GM12878 (cell line): ENCODE data around the gene MTHFD1. TPM values are rescaled to one million over a fixed set of nuclear protein-coding genes. Genes with fewer than 3 reads are reported as not detected.

ENCODE experiments used
- ATAC-seq: fragments of 200-7000 bp; cut with Tn5 transposase; 3 replicates; pipeline ENCODE4 v1.9.1; 2020; ENCODE audit warnings: mild to moderate bottlenecking, moderate library complexity
- BruUV-seq: library from RNA; stranded (reverse); fragments of 400-500 nt; replicated peaks from 2 replicates; lab custom pipeline; 2021; lab: Mats Ljungman, UMichigan
- CTCF ChIA-PET: fragments of 300-600 bp; sonication (Branson Sonifier 250); formaldehyde crosslinking; extraction: SDS; loops from one replicate; lab custom pipeline; 2021; ENCODE audit warnings: inconsistent platforms; lab: Yijun Ruan, JAX
- POLR2A ChIA-PET: fragments of 350-600 bp; formaldehyde crosslinking; extraction: SDS; loops from one replicate; lab custom pipeline; 2021; ENCODE audit warnings: inconsistent platforms; lab: Charles Lee
- RAD21 ChIA-PET: fragments of 300-600 bp; sonication (Branson Sonifier 250); formaldehyde crosslinking; loops from one replicate; lab custom pipeline; 2023; ENCODE audit warnings: antibody characterized with exemption; ENCODE audit not compliant: unreplicated experiment; lab: Charles Lee
- SMC1A ChIA-PET: fragments of 300-600 bp; sonication (Branson Sonifier 250); formaldehyde crosslinking; loops from one replicate; lab custom pipeline; 2023; ENCODE audit not compliant: unreplicated experiment, uncharacterized antibody; lab: Charles Lee
- DNase-seq: peaks from one replicate; pipeline ENCODE4 v3.0.0-alpha.2; 2011; ENCODE audit warnings: low read depth, low spot score
- FAIRE-seq: peaks from 3 replicates; lab custom pipeline; 2011; peaks lifted over from hg19 to GRCh38; lab: Jason Lieb, UNC
- H2AFZ ChIP-seq: 2 replicates; pipeline ENCODE4 v1.6.0; 2011; ENCODE audit warnings: low read depth, low read length, control low read depth; ENCODE audit not compliant: control insufficient read depth
- H3K27ac ChIP-seq: 2 replicates; pipeline ENCODE4 v1.5.1; 2011; ENCODE audit warnings: control low read depth; ENCODE audit not compliant: control insufficient read depth, insufficient read depth
- H3K27me3 ChIP-seq, 2 experiments: replicated peaks in 1 of 2; 2 replicates each; pipeline versions ENCODE4 v1.6.0 to v1.6.1; 2011; ENCODE audit warnings: low read length in 1 of 2; ENCODE audit not compliant: control insufficient read depth in 2 of 2, insufficient read depth in 2 of 2
- H3K36me3 ChIP-seq, 2 experiments: 2 replicates each; pipeline ENCODE4 v1.5.1; 2011; ENCODE audit warnings: low read length in 1 of 2; ENCODE audit not compliant: control insufficient read depth in 2 of 2, insufficient read depth in 2 of 2
- H3K4me1 ChIP-seq: 2 replicates; pipeline ENCODE4 v1.6.1; 2011; ENCODE audit warnings: mild to moderate bottlenecking, low read length, moderate library complexity, mixed read lengths; ENCODE audit not compliant: control insufficient read depth, insufficient read depth
- H3K4me2 ChIP-seq: 2 replicates; pipeline ENCODE4 v1.6.0; 2011; ENCODE audit warnings: control low read depth; ENCODE audit not compliant: control insufficient read depth, insufficient read depth
- H3K4me3 ChIP-seq: fragments of 200-600 bp; sonication (generic); 2 replicates; pipeline ENCODE4 v1.5.1; 2016
- H3K79me2 ChIP-seq: 2 replicates; pipeline ENCODE4 v1.6.0; 2011; ENCODE audit warnings: low read length; ENCODE audit not compliant: control insufficient read depth, insufficient read depth
- H3K9ac ChIP-seq: 2 replicates; pipeline ENCODE4 v1.8.0; 2011; ENCODE audit warnings: low read length, control low read depth, mixed read lengths; ENCODE audit not compliant: control insufficient read depth, insufficient read depth
- H3K9me3 ChIP-seq: replicated peaks from 3 replicates; pipeline ENCODE4 v1.5.1; 2011; ENCODE audit warnings: mild to moderate bottlenecking, low read length; ENCODE audit not compliant: control insufficient read depth, insufficient read depth
- H4K20me1 ChIP-seq: 2 replicates; pipeline ENCODE4 v1.6.0; 2011; ENCODE audit not compliant: control insufficient read depth, insufficient read depth
- ASH2L ChIP-seq: fragments of 300-600, 200-600 bp; sonication (generic); IDR thresholded peaks from 2 replicates; pipeline ENCODE4 v1.6.1; 2017; ENCODE audit warnings: low read depth, mild to moderate bottlenecking, borderline replicate concordance
- ATF7 ChIP-seq: fragments of 450-650 bp; IDR thresholded peaks from 2 replicates; pipeline ENCODE4 v1.6.1; 2016; ENCODE audit warnings: low read depth, mild to moderate bottlenecking
- CBX3 ChIP-seq: fragments of 200-600 bp; sonication (generic); IDR thresholded peaks from 2 replicates; pipeline ENCODE4 v1.6.1; 2016; ENCODE audit warnings: low read depth, borderline replicate concordance
- DPF2 ChIP-seq: fragments of 450-650 bp; IDR thresholded peaks from 2 replicates; pipeline ENCODE4 v1.6.1; 2017; ENCODE audit warnings: mild to moderate bottlenecking
- E2F4 ChIP-seq: IDR thresholded peaks from 2 replicates; pipeline ENCODE4 v1.6.1; 2012; ENCODE audit warnings: low read depth, low read length, improper control_type of control experiment
- FOXM1 ChIP-seq: IDR thresholded peaks from 2 replicates; pipeline ENCODE4 v1.6.1; 2012; ENCODE audit warnings: low read depth, mild to moderate bottlenecking, inconsistent platforms, low read length, moderate library complexity
- HDGF ChIP-seq: fragments of 450-650 bp; IDR thresholded peaks from 2 replicates; pipeline ENCODE4 v1.6.1; 2016; ENCODE audit warnings: antibody characterized with exemption
- IKZF2 ChIP-seq, 2 experiments: fragments of 450-650 bp; IDR thresholded peaks; 2 replicates each; pipeline ENCODE4 v1.6.1; 2017; ENCODE audit warnings: mild to moderate bottlenecking in 2 of 2, moderate library complexity in 2 of 2
- MTA3 ChIP-seq: IDR thresholded peaks from 2 replicates; pipeline ENCODE4 v1.6.1; 2012; ENCODE audit warnings: low read length, inconsistent platforms, borderline replicate concordance
- MXI1 ChIP-seq: fragments of 150-350 bp; IDR thresholded peaks from 2 replicates; pipeline ENCODE4 v1.6.1; 2011; ENCODE audit warnings: low read depth, mild to moderate bottlenecking, inconsistent platforms, low read length, improper control_type of control experiment
- NFYB ChIP-seq: IDR thresholded peaks from 2 replicates; pipeline ENCODE4 v1.6.1; 2011; ENCODE audit warnings: low read depth, mild to moderate bottlenecking, low read length, improper control_type of control experiment, moderate library complexity; ENCODE audit not compliant: insufficient read depth
- NR2C1 ChIP-seq: fragments of 450-650 bp; IDR thresholded peaks from 2 replicates; pipeline ENCODE4 v1.6.1; 2017; ENCODE audit warnings: antibody characterized with exemption, mild to moderate bottlenecking, moderate library complexity
- PKNOX1 ChIP-seq: fragments of 450-650 bp; IDR thresholded peaks from 2 replicates; pipeline ENCODE4 v1.6.1; 2016; ENCODE audit warnings: mild to moderate bottlenecking
- RB1 ChIP-seq: fragments of 450-650 bp; formaldehyde crosslinking; IDR thresholded peaks from 2 replicates; pipeline ENCODE4 v1.6.1; 2017; ENCODE audit warnings: mild to moderate bottlenecking, borderline replicate concordance
- ZBTB33 ChIP-seq: fragments of 450-650 bp; IDR thresholded peaks from 2 replicates; pipeline ENCODE4 v1.6.1; 2017; ENCODE audit warnings: mild to moderate bottlenecking
- WGBS: methylation state at CpG from one replicate; pipeline ENCODE4 v1.1.6; 2016; ENCODE audit warnings: low lambda C conversion rate; ENCODE audit not compliant: insufficient replicate concordance, insufficient coverage; ENCODE audit errors: missing lambda C conversion rate; 5-methylcytosine and 5-hydroxymethylcytosine counted together
- in situ Hi-C: fragments of 300-500 bp; cut with MboI; formaldehyde crosslinking; loops from 9 replicates; pipeline ENCODE4 v1.14.3; 2018; ENCODE audit warnings: mixed read lengths
- intact Hi-C: fragments of 100-400 bp; cut with micrococcal nuclease; formaldehyde crosslinking; loops from one replicate; pipeline ENCODE4 v1.14.2; 2022; ENCODE audit not compliant: unreplicated experiment
- polyA plus RNA-seq, 11 experiments: library from polyadenylated mRNA; depleted of rRNA in 4 of 11; unstranded in 6 of 11; stranded (reverse) in 5 of 11; fragments of >200 nt; fragmentation: Nextera tagmentation in 4 of 11; fragmentation: Illumina TruSeq in 1 of 11; extraction: Ambion mirVana in 4 of 11; extraction: Trizol in 1 of 11; gene quantifications; 1 replicate in 1 of 11; 2 replicates in 10 of 11; pipeline versions ENCODE4 v1.2.1 to v1.2.3, GENCODE V29; 2011 to 2016; ENCODE audit warnings: inconsistent platforms in 2 of 11, missing spikeins in 2 of 11, low read depth in 1 of 11
- total RNA-seq, 4 experiments: library from RNA; depleted of rRNA in 3 of 4; stranded (reverse); fragments of >200 nt in 3 of 4; fragmentation: Illumina TruSeq in 1 of 4; extraction: Trizol in 1 of 4; gene quantifications; 2 replicates each; pipeline versions ENCODE4 v1.2.1 to v1.2.3, GENCODE V29; 2013 to 2021

The MTHFD1 gene
- total and polyA plus RNA-seq, 10 of the 15 experiments (the other 5 are each of a cell fraction or from before 2014, with no cell fraction given), result 99.3 to 310 (median 173) TPM

- ChIA-PET RAD21 (interaction anchor here (0.8 to 2.4 kb wide), 6 partner anchors 9 to 90 kb away, joined by 3 to 11 read pairs (median 4); no protein-coding TSS in a partner anchor), POLR2A (interaction anchor here (0.5 to 2.4 kb wide), 9 partner anchors 9 to 127 kb away, joined by 3 to 19 read pairs (median 3); partner anchors contain the start of gene MTHFD1), SMC1A (interaction anchor here (0.6 to 6.2 kb wide), 12 partner anchors 9 to 167 kb away, joined by 3 to 95 read pairs (median 3); no protein-coding TSS in a partner anchor), CTCF (interaction anchor here (0.9 to 6.4 kb wide), 9 partner anchors 14 to 120 kb away, joined by 3 to 60 read pairs (median 11); no protein-coding TSS in a partner anchor)
- Histone ChIP-seq H3K9me3 (no peaks in the 10 kb centered on the region), H2AFZ (peak overlapping the region; percentile 73), H3K4me3 (peak overlapping the region; percentile 79), H3K27ac (peak overlapping the region; percentile 29; the same call in 1 of the 2 replicates), H4K20me1 (no peaks in the 10 kb centered on the region), H3K36me3 (peaks cover 0 to 5% of the 10 kb centered on the region in 2 experiments; a peak in 2 of 4 replicates), H3K79me2 (no peaks in the 10 kb centered on the region), H3K4me2 (peak overlapping the region; percentile 94), H3K4me1 (peaks cover 33% of the 10 kb centered on the region), H3K9ac (peak overlapping the region; percentile 45; the same call in 1 of the 2 replicates), H3K27me3 (no peaks in the 10 kb centered on the region)
- 10% methylated on average over 6 of the region's 6 CpGs for WGBS
- FAIRE-seq, result no peak
- BruUV-seq, result TSS peak; percentile 33
- TF ChIP-seq MTA3 (no peak), CBX3 (no peak), PKNOX1 (no peak), ZBTB33 (no peak), FOXM1 (no peak), NFYB (0 out of 2 replicates have a peak, but pooled peaks have one; percentile 35), IKZF2 (IDR thresholded peaks at IDR 0.05) (peak in 1 of 2 experiments; percentile 18; a peak in 1 of 4 replicates), NR2C1 (no peak), ASH2L (no peak), E2F4 (no peak), HDGF (no peak), DPF2 (no peak), ATF7 (no peak), MXI1 (no peak), RB1 (no peak)
- in situ Hi-C loops (no loop called here), intact Hi-C loops (no loop called here)
- peak; percentile 4; the same call in 2 of the 3 replicates for ATAC-seq
- DNase-seq, result no peak
These were observed 76.5 kb downstream of the MTHFD1 start for GRCh38 chr14:64464651-64465050.
